ENCODE results near the gene CRTC1.

The CRTC1 gene

DNA sequence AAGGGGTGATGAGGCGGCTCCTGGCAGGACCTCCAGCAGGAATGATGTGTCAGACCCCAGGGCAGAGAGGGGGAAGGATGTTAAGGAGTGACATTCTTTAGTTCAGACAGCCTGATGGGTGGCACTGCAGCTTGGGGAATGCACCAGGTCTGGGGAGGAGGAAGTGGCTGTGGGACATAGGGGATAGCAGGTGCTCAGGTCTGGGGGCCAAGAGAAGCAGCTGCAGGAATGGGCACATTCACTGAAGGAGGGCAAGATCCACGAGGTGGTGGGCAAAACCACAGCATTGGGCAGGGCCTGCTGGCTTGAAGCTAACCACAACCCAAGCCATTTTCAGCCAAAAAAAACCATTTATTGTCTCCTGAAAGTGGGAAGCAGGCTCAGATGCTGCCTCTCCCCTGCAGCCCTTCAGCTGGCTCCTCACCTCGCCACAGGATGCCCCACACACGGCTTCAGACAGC, 81.1 kb downstream of the CRTC1 start:
- H3K4me3 ChIP-seq (ENCODE audit: low read length) = no peak overlapping the region
- DNase-seq (ENCODE audit: low read depth) = peak; percentile 28
- TF ChIP-seq, protein P1, sequence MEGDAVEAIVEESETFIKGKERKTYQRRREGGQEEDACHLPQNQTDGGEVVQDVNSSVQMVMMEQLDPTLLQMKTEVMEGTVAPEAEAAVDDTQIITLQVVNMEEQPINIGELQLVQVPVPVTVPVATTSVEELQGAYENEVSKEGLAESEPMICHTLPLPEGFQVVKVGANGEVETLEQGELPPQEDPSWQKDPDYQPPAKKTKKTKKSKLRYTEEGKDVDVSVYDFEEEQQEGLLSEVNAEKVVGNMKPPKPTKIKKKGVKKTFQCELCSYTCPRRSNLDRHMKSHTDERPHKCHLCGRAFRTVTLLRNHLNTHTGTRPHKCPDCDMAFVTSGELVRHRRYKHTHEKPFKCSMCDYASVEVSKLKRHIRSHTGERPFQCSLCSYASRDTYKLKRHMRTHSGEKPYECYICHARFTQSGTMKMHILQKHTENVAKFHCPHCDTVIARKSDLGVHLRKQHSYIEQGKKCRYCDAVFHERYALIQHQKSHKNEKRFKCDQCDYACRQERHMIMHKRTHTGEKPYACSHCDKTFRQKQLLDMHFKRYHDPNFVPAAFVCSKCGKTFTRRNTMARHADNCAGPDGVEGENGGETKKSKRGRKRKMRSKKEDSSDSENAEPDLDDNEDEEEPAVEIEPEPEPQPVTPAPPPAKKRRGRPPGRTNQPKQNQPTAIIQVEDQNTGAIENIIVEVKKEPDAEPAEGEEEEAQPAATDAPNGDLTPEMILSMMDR (IDR thresholded peaks at IDR 0.05; ENCODE audit: insufficient read depth, low read depth, low read length, missing control alignments) = no peak

GRCh38 chr19:18765224-18765623, 81.7 kb downstream of the CRTC1 start:
- H3K4me3 ChIP-seq (ENCODE audit: low read length) = no peak overlapping the region
- peak; percentile 49 for DNase-seq (ENCODE audit: low read depth)
- TF ChIP-seq, protein P1 (IDR thresholded peaks at IDR 0.05; ENCODE audit: insufficient read depth, low read depth, low read length, missing control alignments) = no peak

DNA sequence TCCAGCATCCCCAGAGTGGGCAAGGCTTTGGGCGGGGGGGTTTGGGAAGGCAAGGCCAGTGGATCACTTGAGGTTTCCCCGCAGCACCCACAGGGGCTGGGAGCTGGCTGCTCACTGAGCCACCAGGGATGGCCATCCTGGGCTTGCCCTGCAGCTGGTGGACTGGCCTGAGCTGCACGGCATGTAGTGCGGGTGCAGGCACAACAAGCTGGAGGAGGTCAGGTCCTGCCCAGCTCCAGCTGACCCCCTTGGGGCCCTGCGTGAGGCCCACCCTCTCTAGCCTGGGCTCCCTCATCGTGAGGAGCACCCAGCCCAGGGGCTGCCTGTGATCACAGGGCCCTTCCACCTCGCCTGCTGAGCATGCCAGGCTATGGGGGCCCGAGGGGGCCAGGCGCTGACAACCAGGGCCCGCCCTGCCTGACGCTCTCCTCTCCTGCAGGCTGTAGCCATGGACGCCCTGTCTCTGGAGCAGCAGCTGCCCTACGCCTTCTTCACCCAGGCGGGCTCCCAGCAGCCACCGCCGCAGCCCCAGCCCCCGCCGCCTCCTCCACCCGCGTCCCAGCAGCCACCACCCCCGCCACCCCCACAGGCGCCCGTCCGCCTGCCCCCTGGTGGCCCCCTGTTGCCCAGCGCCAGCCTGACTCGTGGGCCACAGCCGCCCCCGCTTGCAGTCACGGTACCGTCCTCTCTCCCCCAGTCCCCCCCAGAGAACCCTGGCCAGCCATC, 84.7 kb downstream of the CRTC1 start:
- no peak overlapping the region for H3K4me3 ChIP-seq (ENCODE audit: low read length)
- TF ChIP-seq, protein P1 (IDR thresholded peaks at IDR 0.05; ENCODE audit: insufficient read depth, low read depth, low read length, missing control alignments) = no peak
- DNase-seq (ENCODE audit: low read depth) = no peak

- DNase-seq (ENCODE audit: low read depth) = no peak
- H3K4me3 ChIP-seq (ENCODE audit: low read length) = no peak overlapping the region
- TF ChIP-seq, protein P1 (IDR thresholded peaks at IDR 0.05; ENCODE audit: insufficient read depth, low read depth, low read length, missing control alignments) = no peak
Measured at GRCh38 chr19:18768997-18769891, 85.8 kb downstream of the CRTC1 start.

- TF ChIP-seq, protein P1 (IDR thresholded peaks at IDR 0.05; ENCODE audit: insufficient read depth, low read depth, low read length, missing control alignments) = no peak
- H3K4me3 ChIP-seq (ENCODE audit: low read length) = no peak overlapping the region
- no peak for DNase-seq (ENCODE audit: low read depth)
Measured at GRCh38 chr19:18769989-18770528, 86.6 kb downstream of the CRTC1 start.

- TF ChIP-seq, protein P1 (IDR thresholded peaks at IDR 0.05; ENCODE audit: insufficient read depth, low read depth, low read length, missing control alignments) = no peak
- DNase-seq (ENCODE audit: low read depth) = peak; percentile 22
- no peak overlapping the region for H3K4me3 ChIP-seq (ENCODE audit: low read length)
Measured at GRCh38 chr19:18770663-18771327, 87.3 kb downstream of the CRTC1 start.

Data from epithelial cell of esophagus (primary cell).